Measurements from ENCODE around the gene PDLIM5. TPM values are rescaled to one million over a fixed set of nuclear protein-coding genes. Genes with fewer than 3 reads are reported as not detected.

The PDLIM5 gene
- polyA plus RNA-seq, 1 donor (not counting 4 experiments of a cell fraction or from before 2014, with no cell fraction given): 112 TPM

- Histone ChIP-seq H4K20me1 (ENCODE audit: control insufficient read depth, extremely low read depth, insufficient read depth, low read length) (no peaks in the 10 kb centered on the region), H3K4me2 (ENCODE audit: control insufficient read depth, extremely low read depth, insufficient read depth, low read depth, low read length) (peak overlapping the region; percentile 83), H3K9me3 (ENCODE audit: control insufficient read depth, low read depth, low read length) (no peaks in the 10 kb centered on the region), H3K36me3 (ENCODE audit: control insufficient read depth in 2 of 2, extremely low read depth in 1 of 2, insufficient read depth in 2 of 2, low read length in 2 of 2) (peaks cover 2 to 10% of the 10 kb centered on the region in 2 experiments), H3K4me3 (ENCODE audit: control insufficient read depth in 2 of 3, extremely low read depth in 1 of 3, insufficient read depth in 2 of 3, low read depth in 1 of 3, low read length in 3 of 3) (peak overlapping the region in 2 of 3 experiments; percentile 7 to 34), H3K79me2 (ENCODE audit: control insufficient read depth, insufficient read depth, low read length) (peaks cover 66% of the 10 kb centered on the region), H2AFZ (ENCODE audit: control insufficient read depth, low read length) (no peak overlapping the region), H3K27me3 (ENCODE audit: control insufficient read depth, extremely low read depth, insufficient read depth, low read length) (no peaks in the 10 kb centered on the region), H3K9ac (ENCODE audit: control insufficient read depth, extremely low read depth, insufficient read depth, low read length) (peak overlapping the region; percentile 36), H3K9me1 (ENCODE audit: control insufficient read depth, extremely low read depth, insufficient read depth, low read length) (no peaks in the 10 kb centered on the region), H3K27ac (ENCODE audit: control insufficient read depth, insufficient read depth, low read length) (peak overlapping the region; percentile 55), H3K4me1 (ENCODE audit: control insufficient read depth, extremely low read depth, insufficient read depth, low read length) (peaks cover 50% of the 10 kb centered on the region)
- dilution Hi-C loops (cut with MboI; ENCODE audit: extremely low pct_ligation_motif_present, low sequenced_read_pairs): no loop called here
- TF ChIP-seq, protein P1, sequence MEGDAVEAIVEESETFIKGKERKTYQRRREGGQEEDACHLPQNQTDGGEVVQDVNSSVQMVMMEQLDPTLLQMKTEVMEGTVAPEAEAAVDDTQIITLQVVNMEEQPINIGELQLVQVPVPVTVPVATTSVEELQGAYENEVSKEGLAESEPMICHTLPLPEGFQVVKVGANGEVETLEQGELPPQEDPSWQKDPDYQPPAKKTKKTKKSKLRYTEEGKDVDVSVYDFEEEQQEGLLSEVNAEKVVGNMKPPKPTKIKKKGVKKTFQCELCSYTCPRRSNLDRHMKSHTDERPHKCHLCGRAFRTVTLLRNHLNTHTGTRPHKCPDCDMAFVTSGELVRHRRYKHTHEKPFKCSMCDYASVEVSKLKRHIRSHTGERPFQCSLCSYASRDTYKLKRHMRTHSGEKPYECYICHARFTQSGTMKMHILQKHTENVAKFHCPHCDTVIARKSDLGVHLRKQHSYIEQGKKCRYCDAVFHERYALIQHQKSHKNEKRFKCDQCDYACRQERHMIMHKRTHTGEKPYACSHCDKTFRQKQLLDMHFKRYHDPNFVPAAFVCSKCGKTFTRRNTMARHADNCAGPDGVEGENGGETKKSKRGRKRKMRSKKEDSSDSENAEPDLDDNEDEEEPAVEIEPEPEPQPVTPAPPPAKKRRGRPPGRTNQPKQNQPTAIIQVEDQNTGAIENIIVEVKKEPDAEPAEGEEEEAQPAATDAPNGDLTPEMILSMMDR (optimal IDR thresholded peaks at IDR 0.05 in 1 of 3, IDR thresholded peaks at IDR 0.05 in 1 of 3, conservative IDR thresholded peaks at IDR 0.05 in 1 of 3; ENCODE audit: extremely low read depth in 1 of 3, insufficient read depth in 2 of 3, low read length in 3 of 3): no peak
- TF ChIP-seq EZH2 (IDR thresholded peaks at IDR 0.05; ENCODE audit: low read length): no peak
- FAIRE-seq (peak; percentile 68), DNase-seq (ENCODE audit: low read depth, low spot score) (no peak)
These were observed 39.6 kb downstream of the PDLIM5 start for GRCh38 chr4:94491322-94491721.

DNA sequence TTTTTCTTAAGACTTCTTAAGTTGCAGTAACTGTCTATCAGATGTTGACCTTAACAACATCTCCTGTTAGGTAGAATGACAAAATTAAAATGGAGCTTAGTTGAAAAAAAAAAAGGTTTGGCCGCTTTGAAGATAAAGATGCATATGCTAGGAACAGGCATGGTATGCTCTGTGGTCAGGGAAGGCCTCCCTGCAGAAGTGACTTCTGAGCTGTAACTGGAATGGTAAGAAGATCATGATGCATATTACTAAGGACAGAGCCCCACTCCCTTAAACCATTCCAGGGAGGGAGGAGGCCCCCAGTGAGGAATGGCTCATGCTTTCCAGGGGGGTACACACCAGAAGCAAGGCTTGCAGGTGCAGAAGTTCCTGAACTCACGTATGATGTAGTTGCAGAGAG lies 43.7 kb downstream of the PDLIM5 start:
- peaks cover 2 to 5% of the 10 kb centered on the region in 2 experiments for H3K36me3 ChIP-seq (ENCODE audit: control insufficient read depth in 2 of 2, extremely low read depth in 1 of 2, insufficient read depth in 2 of 2, low read length in 2 of 2)
- no peaks in the 10 kb centered on the region for H4K20me1 ChIP-seq (ENCODE audit: control insufficient read depth, extremely low read depth, insufficient read depth, low read length)
- peaks cover 78% of the 10 kb centered on the region for H3K79me2 ChIP-seq (ENCODE audit: control insufficient read depth, insufficient read depth, low read length)
- H3K9ac ChIP-seq (ENCODE audit: control insufficient read depth, extremely low read depth, insufficient read depth, low read length): no peak overlapping the region
- H3K9me1 ChIP-seq (ENCODE audit: control insufficient read depth, extremely low read depth, insufficient read depth, low read length): no peaks in the 10 kb centered on the region
- H3K4me2 ChIP-seq (ENCODE audit: control insufficient read depth, extremely low read depth, insufficient read depth, low read depth, low read length): no peak overlapping the region
- TF ChIP-seq, protein P1 (optimal IDR thresholded peaks at IDR 0.05 in 1 of 3, IDR thresholded peaks at IDR 0.05 in 1 of 3, conservative IDR thresholded peaks at IDR 0.05 in 1 of 3; ENCODE audit: extremely low read depth in 1 of 3, insufficient read depth in 2 of 3, low read length in 3 of 3): no peak
- no peak for TF ChIP-seq EZH2 (IDR thresholded peaks at IDR 0.05; ENCODE audit: low read length)
- no peak for DNase-seq (ENCODE audit: low read depth, low spot score)
- no peak overlapping the region for H3K27ac ChIP-seq (ENCODE audit: control insufficient read depth, insufficient read depth, low read length)
- no peaks in the 10 kb centered on the region for H3K27me3 ChIP-seq (ENCODE audit: control insufficient read depth, extremely low read depth, insufficient read depth, low read length)
- no peak overlapping the region for H2AFZ ChIP-seq (ENCODE audit: control insufficient read depth, low read length)
- H3K9me3 ChIP-seq (ENCODE audit: control insufficient read depth, low read depth, low read length): no peaks in the 10 kb centered on the region
- no peak for FAIRE-seq
- peaks cover 33% of the 10 kb centered on the region for H3K4me1 ChIP-seq (ENCODE audit: control insufficient read depth, extremely low read depth, insufficient read depth, low read length)
- dilution Hi-C loops (cut with MboI; ENCODE audit: extremely low pct_ligation_motif_present, low sequenced_read_pairs): no loop called here
- no peak overlapping the region for H3K4me3 ChIP-seq (ENCODE audit: control insufficient read depth in 2 of 3, extremely low read depth in 1 of 3, insufficient read depth in 2 of 3, low read depth in 1 of 3, low read length in 3 of 3)
